ENCODE results near the gene DEPP1.

- TF ChIP-seq CTCF (IDR thresholded peaks at IDR 0.05) (no peak), EZH2 (IDR thresholded peaks at IDR 0.05; ENCODE audit: borderline replicate concordance, insufficient read depth, low read depth, low read length, poor library complexity, severe bottlenecking) (no peak)
Observed at GRCh38 chr10:44993226-44993921, 14.8 kb upstream of the DEPP1 start.
